ENCODE measurements around the gene MT1HL1. TPM values are rescaled to one million over a fixed set of nuclear protein-coding genes. Genes with fewer than 3 reads are reported as not detected.

Gene MT1HL1
- polyA plus RNA-seq, 1 donor (not counting 4 experiments of a cell fraction or from before 2014, with no cell fraction given) = not detected

- Histone ChIP-seq H2AFZ (ENCODE audit: control insufficient read depth, low read length) (no peak overlapping the region), H3K9me1 (ENCODE audit: control insufficient read depth, extremely low read depth, insufficient read depth, low read length) (no peaks in the 10 kb centered on the region), H4K20me1 (ENCODE audit: control insufficient read depth, extremely low read depth, insufficient read depth, low read length) (no peaks in the 10 kb centered on the region), H3K9ac (ENCODE audit: control insufficient read depth, extremely low read depth, insufficient read depth, low read length) (no peak overlapping the region), H3K36me3 (ENCODE audit: control insufficient read depth in 2 of 2, extremely low read depth in 1 of 2, insufficient read depth in 2 of 2, low read length in 2 of 2) (no peaks in the 10 kb centered on the region), H3K4me2 (ENCODE audit: control insufficient read depth, extremely low read depth, insufficient read depth, low read depth, low read length) (no peak overlapping the region), H3K27me3 (ENCODE audit: control insufficient read depth, extremely low read depth, insufficient read depth, low read length) (no peaks in the 10 kb centered on the region), H3K9me3 (ENCODE audit: control insufficient read depth, low read depth, low read length) (no peaks in the 10 kb centered on the region), H3K27ac (ENCODE audit: control insufficient read depth, insufficient read depth, low read length) (no peak overlapping the region), H3K4me1 (ENCODE audit: control insufficient read depth, extremely low read depth, insufficient read depth, low read length) (no peaks in the 10 kb centered on the region), H3K4me3 (ENCODE audit: control insufficient read depth in 2 of 3, extremely low read depth in 1 of 3, insufficient read depth in 2 of 3, low read depth in 1 of 3, low read length in 3 of 3) (no peak overlapping the region), H3K79me2 (ENCODE audit: control insufficient read depth, insufficient read depth, low read length) (no peaks in the 10 kb centered on the region)
- no peak for TF ChIP-seq EZH2 (IDR thresholded peaks at IDR 0.05; ENCODE audit: low read length)
- TF ChIP-seq CTCF (optimal IDR thresholded peaks at IDR 0.05 in 1 of 3, IDR thresholded peaks at IDR 0.05 in 1 of 3, conservative IDR thresholded peaks at IDR 0.05 in 1 of 3; ENCODE audit: extremely low read depth in 1 of 3, insufficient read depth in 2 of 3, low read length in 3 of 3) = no peak
- FAIRE-seq (no peak), DNase-seq (ENCODE audit: low read depth, low spot score) (no peak)
- dilution Hi-C loops (cut with MboI; ENCODE audit: extremely low pct_ligation_motif_present, low sequenced_read_pairs) = no loop called here
Observed at GRCh38 chr1:236990052-236990445, 14.2 kb downstream of the MT1HL1 start.

GRCh38 chr1:236989290-236990051 is 14.8 kb downstream of the MT1HL1 start:
- Histone ChIP-seq H3K4me1 (ENCODE audit: control insufficient read depth, extremely low read depth, insufficient read depth, low read length) (no peaks in the 10 kb centered on the region), H3K4me3 (ENCODE audit: control insufficient read depth in 2 of 3, extremely low read depth in 1 of 3, insufficient read depth in 2 of 3, low read depth in 1 of 3, low read length in 3 of 3) (no peak overlapping the region), H3K36me3 (ENCODE audit: control insufficient read depth in 2 of 2, extremely low read depth in 1 of 2, insufficient read depth in 2 of 2, low read length in 2 of 2) (no peaks in the 10 kb centered on the region), H3K9me3 (ENCODE audit: control insufficient read depth, low read depth, low read length) (no peaks in the 10 kb centered on the region), H3K27ac (ENCODE audit: control insufficient read depth, insufficient read depth, low read length) (no peak overlapping the region), H3K27me3 (ENCODE audit: control insufficient read depth, extremely low read depth, insufficient read depth, low read length) (no peaks in the 10 kb centered on the region), H3K4me2 (ENCODE audit: control insufficient read depth, extremely low read depth, insufficient read depth, low read depth, low read length) (no peak overlapping the region), H3K79me2 (ENCODE audit: control insufficient read depth, insufficient read depth, low read length) (no peaks in the 10 kb centered on the region), H3K9me1 (ENCODE audit: control insufficient read depth, extremely low read depth, insufficient read depth, low read length) (no peaks in the 10 kb centered on the region), H3K9ac (ENCODE audit: control insufficient read depth, extremely low read depth, insufficient read depth, low read length) (no peak overlapping the region), H2AFZ (ENCODE audit: control insufficient read depth, low read length) (no peak overlapping the region), H4K20me1 (ENCODE audit: control insufficient read depth, extremely low read depth, insufficient read depth, low read length) (no peaks in the 10 kb centered on the region)
- TF ChIP-seq CTCF (optimal IDR thresholded peaks at IDR 0.05 in 1 of 3, IDR thresholded peaks at IDR 0.05 in 1 of 3, conservative IDR thresholded peaks at IDR 0.05 in 1 of 3; ENCODE audit: extremely low read depth in 1 of 3, insufficient read depth in 2 of 3, low read length in 3 of 3) (no peak), EZH2 (IDR thresholded peaks at IDR 0.05; ENCODE audit: low read length) (no peak)
- dilution Hi-C loops (cut with MboI; ENCODE audit: extremely low pct_ligation_motif_present, low sequenced_read_pairs) = no loop called here
- no peak for DNase-seq (ENCODE audit: low read depth, low spot score)
- no peak for FAIRE-seq

Measured in keratinocyte (primary cell).